ENCODE data around the gene DHX58. TPM values are rescaled to one million over a fixed set of nuclear protein-coding genes. Genes with fewer than 3 reads are reported as not detected.
A peak's percentile ranks its signal among the peaks of the same experiment; 100 is the strongest.

DHX58 gene
- 10 to 100 TPM in 4 of 6 experiments, 1 to 10 TPM in 2; 9.0 to 27.9 (median 19.6) TPM for total RNA-seq
- long read RNA-seq, partial matches to known transcripts: 2 of 3 reads
- long read RNA-seq, other reads (novel, unspliced or antisense): 0 of 3 reads

- Histone ChIP-seq H3K27ac (peak within 1 kb of the TSS; percentile 65 to 83 (median 77)), H3K9me3 (no peaks in the 10 kb centered on the region), H3K27me3 (no peaks in the 10 kb centered on the region), H3K4me3 (peak within 1 kb of the TSS; percentile 54 to 62 (median 59)), H3K4me1 (peaks cover 0 to 44% (median 16%) of the 10 kb centered on the region in 4 donors), H3K36me3 (peaks cover 0 to 9% (median 2%) of the 10 kb centered on the region in 4 donors)
- WGBS (ENCODE audit: insufficient coverage, low coverage, low lambda C conversion rate, missing lambda C conversion rate): 0% methylated on average over 4 of the region's 10 CpGs
- intact Hi-C loops (cut with DNase I): loop anchor here in 1 of 2 donors (5.0 kb wide), 1 partner anchor 150 kb away; no protein-coding TSS in a partner anchor
- DNase-seq: peak; percentile 69 to 82 (median 76)
- TF ChIP-seq, protein P1, sequence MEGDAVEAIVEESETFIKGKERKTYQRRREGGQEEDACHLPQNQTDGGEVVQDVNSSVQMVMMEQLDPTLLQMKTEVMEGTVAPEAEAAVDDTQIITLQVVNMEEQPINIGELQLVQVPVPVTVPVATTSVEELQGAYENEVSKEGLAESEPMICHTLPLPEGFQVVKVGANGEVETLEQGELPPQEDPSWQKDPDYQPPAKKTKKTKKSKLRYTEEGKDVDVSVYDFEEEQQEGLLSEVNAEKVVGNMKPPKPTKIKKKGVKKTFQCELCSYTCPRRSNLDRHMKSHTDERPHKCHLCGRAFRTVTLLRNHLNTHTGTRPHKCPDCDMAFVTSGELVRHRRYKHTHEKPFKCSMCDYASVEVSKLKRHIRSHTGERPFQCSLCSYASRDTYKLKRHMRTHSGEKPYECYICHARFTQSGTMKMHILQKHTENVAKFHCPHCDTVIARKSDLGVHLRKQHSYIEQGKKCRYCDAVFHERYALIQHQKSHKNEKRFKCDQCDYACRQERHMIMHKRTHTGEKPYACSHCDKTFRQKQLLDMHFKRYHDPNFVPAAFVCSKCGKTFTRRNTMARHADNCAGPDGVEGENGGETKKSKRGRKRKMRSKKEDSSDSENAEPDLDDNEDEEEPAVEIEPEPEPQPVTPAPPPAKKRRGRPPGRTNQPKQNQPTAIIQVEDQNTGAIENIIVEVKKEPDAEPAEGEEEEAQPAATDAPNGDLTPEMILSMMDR (IDR thresholded peaks at IDR 0.05): no peak
- peak; percentile 49 for TF ChIP-seq POLR2A (IDR thresholded peaks at IDR 0.05)
- peak; percentile 77 to 83 (median 79) for ATAC-seq
Observed at GRCh38 chr17:42112552-42113176, at the start of gene DHX58. DHX58 (minus strand) TSS chr17:42112714; CDS start chr17:42111892, 822 bp downstream.

DNA sequence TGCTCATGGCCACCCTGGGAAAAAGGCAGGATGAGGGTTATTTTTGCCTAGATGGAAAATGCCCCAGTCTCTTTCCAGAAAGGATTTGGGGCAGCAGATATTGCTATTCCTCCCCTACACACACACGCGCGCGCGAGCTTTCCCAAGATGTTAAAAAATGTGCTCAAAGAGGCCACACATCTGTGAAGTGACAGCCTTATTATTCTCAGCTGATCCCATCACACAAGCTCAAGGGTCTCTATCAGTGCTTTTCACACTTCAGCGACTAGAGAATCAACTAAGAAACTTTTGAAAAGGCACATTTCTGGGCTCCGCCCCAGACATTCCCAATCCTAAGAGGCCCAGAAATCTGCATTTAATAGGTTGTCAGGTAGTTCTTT is 48.0 kb upstream of the DHX58 start:
- DNase-seq: no peak
- WGBS (ENCODE audit: insufficient coverage, low coverage, low lambda C conversion rate, missing lambda C conversion rate): 90% methylated on average over 7 of the region's 7 CpGs
- no peak overlapping the region for H3K27ac ChIP-seq
- H3K27me3 ChIP-seq: no peaks in the 10 kb centered on the region
- H3K4me1 ChIP-seq: no peaks in the 10 kb centered on the region
- TF ChIP-seq, protein P1 (IDR thresholded peaks at IDR 0.05): no peak
- no peak for TF ChIP-seq POLR2A (IDR thresholded peaks at IDR 0.05)
- no peak overlapping the region for H3K4me3 ChIP-seq
- intact Hi-C loops (cut with DNase I): no loop called here
- ATAC-seq: no peak
- H3K36me3 ChIP-seq: no peaks in the 10 kb centered on the region
- H3K9me3 ChIP-seq: no peaks in the 10 kb centered on the region

GRCh38 chr17:42159796-42160530 is 47.4 kb upstream of the DHX58 start:
- H3K27ac ChIP-seq: no peak overlapping the region
- H3K9me3 ChIP-seq: no peaks in the 10 kb centered on the region
- no peak overlapping the region for H3K4me3 ChIP-seq
- DNase-seq (no peak), ATAC-seq (no peak)
- WGBS (ENCODE audit: insufficient coverage, low coverage, low lambda C conversion rate, missing lambda C conversion rate): 60% methylated on average over 5 of the region's 14 CpGs
- H3K36me3 ChIP-seq: no peaks in the 10 kb centered on the region
- no peaks in the 10 kb centered on the region for H3K27me3 ChIP-seq
- H3K4me1 ChIP-seq: no peaks in the 10 kb centered on the region
- intact Hi-C loops (cut with DNase I): no loop called here
- TF ChIP-seq, protein P1 (IDR thresholded peaks at IDR 0.05): no peak
- TF ChIP-seq POLR2A (IDR thresholded peaks at IDR 0.05): no peak

GRCh38 chr17:42155614-42156045 is 43.1 kb upstream of the DHX58 start:
- peak overlapping the region; percentile 95 to 99 (median 99) for H3K4me3 ChIP-seq
- H3K4me1 ChIP-seq: peaks cover 0 to 16% (median 5%) of the 10 kb centered on the region in 4 donors
- H3K27me3 ChIP-seq: no peaks in the 10 kb centered on the region
- no peaks in the 10 kb centered on the region for H3K36me3 ChIP-seq
- DNase-seq (no peak), ATAC-seq (no peak)
- 34% methylated on average over 12 of the region's 17 CpGs for WGBS (ENCODE audit: insufficient coverage, low coverage, low lambda C conversion rate, missing lambda C conversion rate)
- H3K9me3 ChIP-seq: no peaks in the 10 kb centered on the region
- intact Hi-C loops (cut with DNase I): no loop called here
- H3K27ac ChIP-seq: no peak overlapping the region
- TF ChIP-seq POLR2A (IDR thresholded peaks at IDR 0.05): no peak
- TF ChIP-seq, protein P1 (IDR thresholded peaks at IDR 0.05): no peak
